Colonic mucosa (tissue), 4 donors: ENCODE measurements around the gene TMC3. TPM values are rescaled to one million over a fixed set of nuclear protein-coding genes. Genes with fewer than 3 reads are reported as not detected.

Source experiments
- DNase-seq: peaks from one replicate; pipeline ENCODE4 v3.0.0-alpha.2; 2020
- H3K27ac ChIP-seq: fragments of 200-600 bp; one replicate; pipeline ENCODE4 v1.8.0; 2021
- H3K27me3 ChIP-seq: fragments of 200-600 bp; one replicate; pipeline ENCODE4 v1.8.0; 2021
- H3K36me3 ChIP-seq: fragments of 200-600 bp; one replicate; pipeline ENCODE4 v1.8.0; 2021
- H3K4me1 ChIP-seq: fragments of 200-600 bp; one replicate; pipeline ENCODE4 v1.8.0; 2021; ENCODE audit warnings: mild to moderate bottlenecking
- H3K4me3 ChIP-seq: fragments of 200-600 bp; one replicate; pipeline ENCODE4 v1.8.0; 2021
- H3K9ac ChIP-seq, 2 donors: one replicate each; pipeline ENCODE4 v1.7.0; 2013; ENCODE audit warnings: control low read depth in 2 of 2, low read depth in 2 of 2, low read length in 2 of 2
- H3K9me3 ChIP-seq: fragments of 200-600 bp; one replicate; pipeline ENCODE4 v1.8.0; 2021
- intact Hi-C: fragments of 100-400 bp; cut with DNase I; formaldehyde crosslinking; loops from one replicate; pipeline ENCODE4 v1.14.1; 2022
- total RNA-seq, 2 donors: library from RNA; stranded (reverse); fragmentation: NEBNext Ultra II Directional in 1 of 2; extraction: Animal tissue kit (Norgen Biotek cat#: 25700) in 1 of 2; gene quantifications; one replicate each; pipeline ENCODE4 v1.2.1, GENCODE V29; 2021
- TF ChIP-seq, protein P1 (sequence below): fragments of 200-600 bp; IDR thresholded peaks from one replicate; pipeline ENCODE4 v1.8.0; 2022; ENCODE audit warnings: antibody characterized with exemption, mild to moderate bottlenecking
- donor health status: healthy.
- donor health status: DM: no; HTN: no; CAD: no.
- donor health status: DM: no; HTN: no; CAD: no.

TMC3 gene
- total RNA-seq, 2 donors from 2014 or later, result 0.08 TPM; not detected in 1

DNA sequence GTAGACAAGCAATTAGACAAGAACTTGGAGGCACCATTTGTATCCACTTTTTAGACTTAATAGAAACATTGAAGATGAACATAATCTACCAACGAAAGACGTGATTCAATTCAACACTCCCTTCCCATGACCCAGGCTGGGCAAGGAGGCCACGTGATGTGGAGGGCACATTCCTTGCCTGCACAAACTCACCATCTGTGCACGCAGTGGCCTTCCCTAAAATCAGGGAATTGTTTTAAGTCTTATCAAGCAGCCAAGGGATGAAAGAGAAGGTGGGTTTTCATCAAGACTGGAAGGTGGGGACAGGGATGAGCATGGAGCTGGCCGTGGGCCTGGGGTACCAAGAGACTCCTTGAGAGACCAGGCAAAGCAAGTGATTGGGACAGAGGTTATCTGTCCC, 63.5 kb downstream of the TMC3 start:
- Histone ChIP-seq H3K4me1 (no peaks in the 10 kb centered on the region), H3K9ac (no peak overlapping the region), H3K27ac (no peak overlapping the region), H3K36me3 (no peaks in the 10 kb centered on the region), H3K4me3 (no peak overlapping the region), H3K27me3 (no peaks in the 10 kb centered on the region), H3K9me3 (no peaks in the 10 kb centered on the region)
- DNase-seq, result no peak
- intact Hi-C loops, result no loop called here
- TF ChIP-seq, protein P1, sequence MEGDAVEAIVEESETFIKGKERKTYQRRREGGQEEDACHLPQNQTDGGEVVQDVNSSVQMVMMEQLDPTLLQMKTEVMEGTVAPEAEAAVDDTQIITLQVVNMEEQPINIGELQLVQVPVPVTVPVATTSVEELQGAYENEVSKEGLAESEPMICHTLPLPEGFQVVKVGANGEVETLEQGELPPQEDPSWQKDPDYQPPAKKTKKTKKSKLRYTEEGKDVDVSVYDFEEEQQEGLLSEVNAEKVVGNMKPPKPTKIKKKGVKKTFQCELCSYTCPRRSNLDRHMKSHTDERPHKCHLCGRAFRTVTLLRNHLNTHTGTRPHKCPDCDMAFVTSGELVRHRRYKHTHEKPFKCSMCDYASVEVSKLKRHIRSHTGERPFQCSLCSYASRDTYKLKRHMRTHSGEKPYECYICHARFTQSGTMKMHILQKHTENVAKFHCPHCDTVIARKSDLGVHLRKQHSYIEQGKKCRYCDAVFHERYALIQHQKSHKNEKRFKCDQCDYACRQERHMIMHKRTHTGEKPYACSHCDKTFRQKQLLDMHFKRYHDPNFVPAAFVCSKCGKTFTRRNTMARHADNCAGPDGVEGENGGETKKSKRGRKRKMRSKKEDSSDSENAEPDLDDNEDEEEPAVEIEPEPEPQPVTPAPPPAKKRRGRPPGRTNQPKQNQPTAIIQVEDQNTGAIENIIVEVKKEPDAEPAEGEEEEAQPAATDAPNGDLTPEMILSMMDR, result no peak

DNA sequence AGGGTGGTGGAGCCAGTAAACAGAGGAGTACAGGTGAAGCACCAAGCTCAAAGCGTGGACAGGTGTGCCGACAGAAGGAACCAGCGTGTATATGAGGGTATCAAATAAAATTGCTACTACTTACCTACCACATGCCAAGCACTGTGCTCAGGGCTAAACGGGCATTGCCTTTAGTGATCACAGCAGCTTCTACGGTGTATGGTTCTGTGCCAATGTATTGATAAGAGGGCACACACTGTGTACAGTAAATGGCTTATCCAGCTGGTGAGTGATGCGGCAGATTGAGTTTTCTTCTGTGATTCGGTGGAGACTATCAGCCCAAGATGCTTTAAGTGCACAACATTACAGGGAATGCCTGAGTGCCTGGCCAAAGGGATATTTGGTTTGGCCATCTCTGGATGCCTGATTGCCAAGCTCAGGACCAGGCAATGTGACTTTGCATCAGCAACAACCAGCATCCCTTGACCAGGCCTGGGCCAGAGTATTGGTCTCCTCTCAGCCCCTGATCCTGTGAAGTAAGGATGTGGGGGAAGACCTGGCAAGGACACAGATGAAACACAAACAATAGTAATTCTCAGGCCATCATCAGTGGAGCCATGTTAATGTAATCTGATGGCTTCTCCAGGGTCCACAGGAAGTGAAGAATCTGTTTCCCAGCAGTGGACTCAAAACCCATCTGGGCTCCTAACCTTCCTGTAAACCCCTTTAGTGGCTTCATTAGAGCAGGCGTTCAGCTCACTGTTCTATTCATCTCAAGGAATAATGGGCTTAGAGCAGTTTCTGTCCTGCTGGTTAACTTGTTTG, 64.2 kb downstream of the TMC3 start:
- Histone ChIP-seq H3K9ac (no peak overlapping the region), H3K27ac (no peak overlapping the region), H3K9me3 (no peaks in the 10 kb centered on the region), H3K27me3 (no peaks in the 10 kb centered on the region), H3K36me3 (no peaks in the 10 kb centered on the region), H3K4me3 (no peak overlapping the region), H3K4me1 (no peaks in the 10 kb centered on the region)
- intact Hi-C loops, result no loop called here
- TF ChIP-seq, protein P1, result no peak
- no peak for DNase-seq

DNA sequence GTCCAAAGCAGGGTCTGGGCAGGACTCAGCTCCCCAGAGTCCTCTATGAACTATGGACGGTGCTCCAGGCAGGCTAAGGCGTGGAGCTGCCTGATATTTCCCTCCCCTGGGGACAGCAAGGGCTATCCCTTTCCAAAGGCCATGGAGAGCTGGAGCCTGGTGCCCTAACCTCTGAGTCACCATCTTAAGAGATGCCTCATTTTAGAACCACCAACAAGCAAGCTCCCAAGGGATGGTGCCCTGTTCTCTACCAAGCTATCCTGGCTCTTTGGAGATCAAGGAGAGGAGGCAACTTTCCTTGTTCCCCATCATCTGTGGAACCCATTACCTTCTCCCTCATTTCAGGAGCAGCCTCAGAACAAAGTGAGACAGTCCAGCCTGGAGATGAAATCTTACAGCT, 65.8 kb downstream of the TMC3 start:
- intact Hi-C loops, result no loop called here
- no peaks in the 10 kb centered on the region for H3K4me1 ChIP-seq
- H3K27ac ChIP-seq, result no peak overlapping the region
- H3K4me3 ChIP-seq, result no peak overlapping the region
- H3K9ac ChIP-seq, result no peak overlapping the region
- no peaks in the 10 kb centered on the region for H3K9me3 ChIP-seq
- H3K36me3 ChIP-seq, result no peaks in the 10 kb centered on the region
- no peak for DNase-seq
- TF ChIP-seq, protein P1, result no peak
- no peaks in the 10 kb centered on the region for H3K27me3 ChIP-seq

DNA sequence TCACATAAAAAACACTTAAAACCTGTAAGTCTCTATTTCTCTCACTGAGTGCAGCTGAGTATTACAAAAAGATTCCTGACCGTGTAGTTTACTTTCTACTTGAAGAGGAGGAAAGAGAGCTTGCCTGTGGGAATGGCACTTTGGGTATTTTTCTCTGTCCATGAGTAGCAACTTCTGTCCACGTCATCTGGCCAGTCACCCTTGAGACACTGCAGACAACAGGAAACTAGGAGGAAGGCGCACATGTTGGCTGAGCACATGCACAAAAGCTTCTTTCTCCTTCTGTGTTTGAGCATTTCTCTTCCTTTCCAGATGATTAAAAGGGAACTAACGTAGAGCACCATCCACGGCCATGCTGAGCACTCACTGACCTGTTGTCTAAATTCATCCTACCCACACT, 69.8 kb downstream of the TMC3 start:
- H3K4me3 ChIP-seq, result no peak overlapping the region
- no peaks in the 10 kb centered on the region for H3K27me3 ChIP-seq
- no peaks in the 10 kb centered on the region for H3K9me3 ChIP-seq
- no peak overlapping the region for H3K9ac ChIP-seq
- TF ChIP-seq, protein P1, result no peak
- H3K27ac ChIP-seq, result peak overlapping the region; percentile 50
- intact Hi-C loops, result no loop called here
- no peaks in the 10 kb centered on the region for H3K36me3 ChIP-seq
- no peak for DNase-seq
- no peaks in the 10 kb centered on the region for H3K4me1 ChIP-seq

DNA sequence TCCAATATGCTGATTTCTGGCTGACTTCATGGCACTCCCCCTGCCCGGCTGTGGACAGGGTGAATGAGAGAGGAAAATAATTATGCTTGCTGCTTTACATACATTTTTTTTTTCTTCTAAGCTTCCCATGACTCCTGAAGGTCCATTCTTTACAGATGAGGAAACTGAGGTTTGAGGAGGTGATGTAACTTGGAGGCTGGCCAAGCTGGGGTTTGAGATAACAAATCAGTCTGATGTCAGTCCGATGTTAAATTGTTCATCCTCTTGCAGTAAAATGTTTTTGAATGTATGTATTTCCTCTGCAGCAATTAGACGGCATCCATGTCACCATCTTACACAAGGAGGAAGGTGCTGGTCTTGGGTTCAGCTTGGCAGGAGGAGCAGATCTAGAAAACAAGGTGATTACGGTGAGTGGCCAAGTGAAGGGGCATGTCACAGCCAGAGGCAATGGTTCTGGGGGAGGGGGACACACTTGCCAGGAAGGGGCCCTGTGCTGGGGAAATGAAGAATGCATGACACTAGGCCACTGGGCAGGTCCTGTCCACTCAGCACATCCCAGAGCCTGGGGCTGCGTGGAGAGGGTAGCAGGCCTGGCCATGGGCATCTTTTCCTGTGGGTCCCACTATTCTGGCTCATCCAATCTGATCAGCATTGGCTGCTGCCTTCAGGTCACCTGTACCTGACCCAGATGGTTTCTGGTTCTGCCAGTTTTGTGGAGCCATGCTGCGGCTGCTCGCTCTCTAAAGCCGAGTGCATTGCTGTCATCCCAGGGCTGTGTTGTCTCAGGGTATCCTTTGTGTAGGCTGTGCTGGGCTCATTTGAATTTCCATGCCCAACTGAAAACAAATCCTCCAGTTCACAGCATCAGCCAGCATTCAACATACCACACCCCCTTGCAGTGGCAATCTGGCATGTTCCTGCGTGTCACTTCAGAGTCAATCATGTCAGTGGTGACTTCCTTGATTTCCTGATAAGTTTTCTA, 70.5 kb downstream of the TMC3 start:
- Histone ChIP-seq H3K27ac (peak overlapping the region; percentile 50), H3K4me3 (no peak overlapping the region), H3K27me3 (no peaks in the 10 kb centered on the region), H3K4me1 (no peaks in the 10 kb centered on the region), H3K9me3 (no peaks in the 10 kb centered on the region), H3K9ac (peak overlapping the region in 1 of 2 donors; percentile 44), H3K36me3 (no peaks in the 10 kb centered on the region)
- no peak for DNase-seq
- TF ChIP-seq, protein P1, result no peak
- intact Hi-C loops, result no loop called here
